Inflammatory macrophage (primary cell): ENCODE results near the gene OR6K2.
"Not testable (repeated sequence)": the region's sequence is repeated elsewhere in the genome, so short reads cannot be mapped to it uniquely, and the experiment has no call there.

Experiments
- DNase-seq, 2 donors: peaks; one replicate each; pipeline ENCODE4 v3.0.0-alpha.2; 2020 to 2022
- total RNA-seq, 18 experiments: gene quantifications; one replicate each; lab custom pipeline; 2026; ENCODE audit warnings: mixed read lengths in 6 of 18, inconsistent platforms in 2 of 18; lab: John Stamatoyannopoulos, UW

The OR6K2 gene, protein sequence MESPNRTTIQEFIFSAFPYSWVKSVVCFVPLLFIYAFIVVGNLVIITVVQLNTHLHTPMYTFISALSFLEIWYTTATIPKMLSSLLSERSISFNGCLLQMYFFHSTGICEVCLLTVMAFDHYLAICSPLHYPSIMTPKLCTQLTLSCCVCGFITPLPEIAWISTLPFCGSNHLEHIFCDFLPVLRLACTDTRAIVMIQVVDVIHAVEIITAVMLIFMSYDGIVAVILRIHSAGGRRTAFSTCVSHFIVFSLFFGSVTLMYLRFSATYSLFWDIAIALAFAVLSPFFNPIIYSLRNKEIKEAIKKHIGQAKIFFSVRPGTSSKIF
- total RNA-seq, result 0 to 0.07 (median 0) reads per million in 18 experiments

DNA sequence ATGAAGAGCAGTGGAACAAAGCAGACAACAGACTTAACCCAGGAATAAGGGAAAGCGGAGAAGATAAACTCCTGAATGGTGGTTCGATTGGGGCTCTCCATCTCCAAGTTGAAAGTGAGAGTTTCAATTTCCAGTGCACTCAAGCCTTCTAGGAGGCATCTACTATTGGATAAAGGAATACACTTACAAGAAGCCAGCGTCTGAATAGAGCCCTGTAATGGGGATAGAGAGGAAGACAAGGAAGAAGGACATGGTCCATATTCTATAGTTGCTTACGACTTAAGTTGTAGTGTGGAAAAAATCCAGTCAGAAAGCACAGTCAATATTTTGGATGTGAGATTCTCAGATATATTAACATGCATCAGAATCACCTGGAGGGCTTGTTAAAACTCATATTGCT, at the start of gene OR6K2:
TSS of gene OR6K2 (minus strand) at position 101 of the 400 bp plus-strand sequence. CDS start at position 101, 0 bp downstream.
- no peak for DNase-seq

DNA sequence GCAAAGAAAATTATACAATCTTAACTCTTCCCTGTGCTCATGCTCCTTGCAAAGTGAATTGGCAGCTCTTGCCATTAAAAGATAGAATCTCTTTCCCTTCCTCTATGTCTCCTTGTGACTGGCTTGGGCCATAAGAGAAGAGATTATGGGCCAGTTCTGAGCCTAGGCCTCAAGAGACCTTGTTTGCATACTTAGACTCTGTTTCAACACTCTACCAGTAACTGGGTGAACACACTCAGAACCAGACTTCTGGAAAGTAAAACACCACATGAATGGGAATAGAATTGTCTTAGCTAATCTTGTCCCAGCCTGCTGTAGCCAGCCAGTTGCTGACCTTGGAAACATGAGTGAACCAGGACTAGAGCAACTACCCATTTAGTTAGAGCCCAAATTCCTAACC, 35.4 kb upstream of the OR6K2 start:
- DNase-seq, result no peak

DNA sequence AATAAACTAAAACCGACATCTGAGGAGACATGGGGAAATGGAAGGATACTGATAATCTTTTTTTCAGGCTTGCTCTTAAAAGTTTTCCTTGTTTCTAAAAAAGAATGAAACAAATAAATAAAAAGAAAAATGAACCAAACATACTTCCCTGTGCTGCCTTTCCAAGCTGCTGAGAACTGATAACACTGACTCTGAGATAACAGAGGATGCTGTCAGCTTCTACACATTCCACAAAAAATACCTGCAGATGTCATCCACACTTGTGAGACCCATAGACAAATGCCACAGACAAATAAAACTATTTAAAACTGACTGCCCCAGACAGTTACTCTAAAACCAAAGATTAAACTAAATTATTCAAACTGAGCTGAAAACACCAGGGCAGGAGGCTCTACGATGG, 32.1 kb upstream of the OR6K2 start:
- DNase-seq, result no peak

DNA sequence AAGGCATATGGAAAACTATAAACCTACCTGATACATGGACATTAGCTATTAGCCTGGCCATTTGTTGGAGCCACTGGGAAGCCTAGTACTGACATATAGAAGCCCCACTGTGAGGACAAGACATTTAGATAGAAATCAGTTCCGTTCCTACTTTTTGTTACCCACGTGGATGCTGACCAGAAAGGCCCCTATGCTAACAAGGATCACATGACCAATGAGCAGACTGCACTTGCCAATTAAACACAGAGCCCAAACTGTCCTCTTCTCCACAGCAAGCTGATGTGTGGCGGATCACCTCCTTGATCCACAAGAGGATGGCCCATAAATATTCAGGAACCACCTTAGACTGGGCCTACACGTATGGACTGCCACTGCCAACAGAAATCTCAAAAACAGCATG, 31.3 kb upstream of the OR6K2 start:
- no peak for DNase-seq

DNA sequence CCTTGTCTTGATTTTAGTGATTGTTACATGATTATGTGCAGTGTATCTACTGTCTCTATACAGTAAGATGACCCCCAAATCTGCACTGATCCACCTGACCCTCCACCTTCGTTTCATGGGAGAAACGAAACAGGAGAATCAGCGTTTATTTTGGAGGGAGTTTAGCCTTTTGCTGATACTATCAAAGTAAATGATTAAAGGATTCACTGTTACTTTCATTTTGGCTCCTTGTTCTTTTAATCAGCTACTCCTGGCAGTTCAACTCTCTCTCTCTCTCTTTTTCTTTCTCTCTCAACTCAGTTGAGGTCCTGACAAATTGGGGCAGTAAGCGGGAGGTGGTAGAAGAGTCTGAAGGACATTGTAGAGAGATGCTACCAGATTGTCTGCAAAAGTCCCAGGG, 30.0 kb upstream of the OR6K2 start:
- DNase-seq, result no peak

DNA sequence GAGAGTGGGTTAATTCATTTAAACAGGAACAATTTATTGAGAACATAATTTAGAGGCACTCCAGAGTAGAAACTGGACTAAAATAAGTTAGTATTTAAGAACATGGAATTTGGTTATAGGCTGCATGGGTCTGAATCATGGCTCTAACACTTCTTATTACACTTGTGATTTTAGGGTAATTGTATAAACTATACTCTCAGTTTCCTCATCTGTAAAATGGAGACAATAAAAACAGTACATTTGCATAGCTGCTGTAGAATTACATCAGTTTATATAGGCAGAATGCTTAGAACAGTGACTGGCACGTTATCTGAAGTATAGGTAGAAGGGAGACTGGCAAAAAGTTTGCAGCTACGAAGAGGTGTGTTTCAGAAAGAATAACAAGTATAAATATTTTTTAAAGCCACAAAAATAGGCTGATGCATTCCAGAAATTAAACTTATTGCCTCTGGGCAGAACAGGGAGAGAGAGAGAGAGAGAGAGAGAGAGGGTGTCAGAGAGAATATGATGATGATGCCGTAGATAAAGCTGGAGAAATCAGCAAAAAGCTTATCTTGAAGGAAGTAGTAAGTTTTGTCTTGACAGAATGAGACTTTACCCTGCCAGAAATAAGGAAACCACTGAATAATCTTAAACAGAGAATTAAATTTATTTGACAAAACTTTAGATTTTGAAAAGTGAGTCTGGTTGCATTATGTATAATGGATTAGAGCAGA, 28.2 kb upstream of the OR6K2 start:
- DNase-seq, result no peak

DNA sequence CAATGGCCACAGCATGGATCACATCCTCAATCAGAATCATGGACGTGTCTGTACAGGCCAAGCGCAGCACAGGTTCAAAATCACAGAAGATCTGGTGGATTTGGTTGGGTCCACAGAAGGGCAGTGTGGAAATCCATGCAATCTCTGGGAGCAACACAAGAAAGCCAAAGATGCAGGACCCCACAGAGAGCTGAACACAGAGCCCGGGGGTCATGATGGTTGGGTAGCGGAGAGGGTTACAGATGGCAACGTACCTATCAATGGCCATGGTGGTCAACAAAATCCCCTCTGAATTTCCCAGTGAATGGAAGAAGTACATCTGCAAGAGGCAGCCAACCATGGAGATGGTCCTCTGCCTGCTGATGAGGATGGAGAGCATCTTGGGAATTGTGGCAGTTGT, 24.0 kb upstream of the OR6K2 start:
- DNase-seq, result no peak

DNA sequence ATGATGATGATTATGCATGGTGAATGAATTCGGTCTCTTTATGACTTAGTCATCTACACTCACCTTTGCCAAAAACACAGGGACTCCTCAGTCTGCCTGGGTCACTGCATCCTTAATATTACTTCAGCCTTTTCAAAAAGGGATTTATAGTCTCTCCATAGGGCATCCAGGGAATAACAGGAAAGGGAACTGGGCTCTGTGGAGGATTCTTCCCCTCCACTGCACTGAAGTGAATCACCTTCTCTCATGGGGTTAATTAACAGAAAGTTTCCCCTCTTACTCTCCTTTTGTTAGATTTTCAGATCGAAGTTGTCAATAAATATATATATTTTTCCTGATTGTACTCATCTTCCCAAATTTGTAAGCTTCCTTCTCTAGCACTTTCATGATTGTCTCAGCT, 20.2 kb upstream of the OR6K2 start, which contains the start of gene OR6K3:
TSS of gene OR6K3 (minus strand) at position 101 of the 400 bp plus-strand sequence. CDS start 2,605 bp downstream, outside the sequence.
- no peak for DNase-seq

DNA sequence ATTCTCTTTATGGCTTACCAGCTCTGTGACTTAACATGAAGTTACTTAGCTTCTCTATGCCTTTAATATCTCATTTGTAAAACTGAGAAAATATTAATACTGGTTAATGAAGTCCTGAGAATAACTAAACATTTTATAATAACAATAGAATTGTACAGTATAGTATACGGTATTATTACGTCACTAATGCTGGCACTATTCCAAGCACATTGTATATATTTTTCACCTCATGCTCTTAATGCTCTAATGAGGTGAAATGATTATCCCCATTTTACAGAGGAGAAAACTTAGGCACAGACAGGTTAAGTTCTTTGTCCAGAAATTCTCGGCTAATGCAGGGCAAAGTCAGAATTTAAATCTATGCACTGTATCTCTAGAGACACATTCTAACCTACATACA, 19.2 kb upstream of the OR6K2 start:
- no peak for DNase-seq

DNA sequence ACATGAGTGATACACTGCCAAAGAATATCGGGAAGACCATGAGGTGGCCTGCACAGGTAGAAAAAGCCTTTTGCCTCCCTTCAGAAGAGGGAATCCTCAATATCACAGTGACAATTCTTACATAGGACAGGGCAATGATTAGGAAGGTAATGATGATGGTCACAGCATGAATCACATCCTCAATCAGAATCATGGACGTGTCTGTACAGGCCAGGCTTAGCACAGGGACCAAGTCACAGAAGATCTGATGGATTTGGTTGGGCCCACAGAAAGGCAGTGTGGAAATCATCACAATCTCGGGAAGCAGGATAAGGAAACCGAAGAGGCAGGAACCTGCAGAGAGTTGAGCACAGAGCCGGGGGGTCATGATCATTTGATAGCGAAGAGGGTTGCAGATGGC, 16.9 kb upstream of the OR6K2 start:
- DNase-seq, result no peak

DNA sequence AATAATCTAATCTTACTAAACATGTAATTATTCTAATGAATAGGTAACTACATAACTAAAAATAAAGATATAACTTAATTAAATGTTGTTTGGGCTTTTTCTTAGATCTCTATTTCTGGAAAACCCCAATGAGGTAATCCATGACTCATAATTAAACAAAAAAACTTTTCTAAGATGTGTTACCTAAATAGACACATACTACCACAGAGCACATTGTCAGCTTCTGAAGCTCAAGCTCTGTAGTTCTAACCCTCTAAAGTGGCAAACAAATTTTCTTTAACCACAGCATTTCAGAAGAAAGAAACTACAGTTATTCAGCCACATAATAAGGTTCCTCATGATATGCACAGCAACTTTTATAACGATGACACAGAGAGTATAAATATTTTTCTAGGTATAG, 15.9 kb upstream of the OR6K2 start:
- no peak for DNase-seq

DNA sequence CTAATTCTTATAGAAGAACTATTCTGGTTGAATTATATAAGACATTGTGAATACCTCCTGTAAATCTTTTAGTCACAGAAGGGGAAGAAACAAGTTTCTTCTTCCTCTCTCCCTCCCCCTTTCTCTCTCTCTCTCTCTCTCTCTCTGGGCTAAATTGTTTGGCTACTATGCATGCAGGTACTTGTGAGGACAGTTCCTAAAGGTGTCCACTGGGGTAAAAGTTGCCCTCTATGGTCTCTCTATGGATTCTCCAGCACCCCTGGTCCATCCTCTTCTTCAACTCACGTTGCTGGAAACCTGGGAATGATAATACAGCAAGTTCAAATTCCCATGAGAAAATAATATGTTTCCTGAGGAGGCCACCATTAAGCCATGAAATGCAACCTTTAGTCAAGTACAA, 14.3 kb upstream of the OR6K2 start:
- no peak for DNase-seq

DNA sequence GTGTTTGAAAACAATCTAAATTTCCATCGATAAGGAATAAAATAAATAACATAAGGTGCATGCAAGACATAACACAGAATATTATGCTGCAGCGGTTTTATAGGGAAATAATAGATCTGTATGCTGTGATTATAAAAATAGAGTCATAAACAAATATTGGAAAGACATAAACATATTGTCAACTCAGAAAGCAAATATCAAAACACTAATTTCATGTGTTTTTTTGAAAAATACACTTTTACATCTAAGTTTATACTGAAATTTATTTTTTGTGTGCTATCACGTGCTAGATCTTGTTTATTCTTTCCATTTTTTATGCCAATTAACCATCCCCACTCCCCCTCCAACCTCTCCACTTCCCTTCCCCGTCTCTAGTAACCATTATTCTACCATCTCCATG, 10.6 kb upstream of the OR6K2 start:
- no peak for DNase-seq

DNA sequence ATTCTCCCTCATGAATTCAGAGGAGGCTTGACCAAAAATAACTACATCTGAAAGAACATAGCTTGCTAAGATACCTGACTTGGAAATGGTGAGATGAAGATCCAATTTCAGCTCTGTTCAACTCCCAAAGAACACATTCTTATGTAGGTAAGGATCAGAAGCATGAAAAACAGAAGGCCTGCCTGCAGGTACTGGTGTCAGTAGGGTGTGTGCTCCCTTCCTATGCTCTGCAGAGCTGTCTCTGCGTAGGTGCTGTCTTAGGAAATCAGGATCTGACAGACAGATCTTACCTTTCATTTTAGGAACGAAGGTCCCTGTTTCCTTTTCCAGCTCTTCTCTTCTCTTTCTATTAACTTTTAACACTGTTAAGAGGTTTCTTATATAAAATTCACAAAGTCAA, 5.6 kb upstream of the OR6K2 start:
- no peak for DNase-seq

DNA sequence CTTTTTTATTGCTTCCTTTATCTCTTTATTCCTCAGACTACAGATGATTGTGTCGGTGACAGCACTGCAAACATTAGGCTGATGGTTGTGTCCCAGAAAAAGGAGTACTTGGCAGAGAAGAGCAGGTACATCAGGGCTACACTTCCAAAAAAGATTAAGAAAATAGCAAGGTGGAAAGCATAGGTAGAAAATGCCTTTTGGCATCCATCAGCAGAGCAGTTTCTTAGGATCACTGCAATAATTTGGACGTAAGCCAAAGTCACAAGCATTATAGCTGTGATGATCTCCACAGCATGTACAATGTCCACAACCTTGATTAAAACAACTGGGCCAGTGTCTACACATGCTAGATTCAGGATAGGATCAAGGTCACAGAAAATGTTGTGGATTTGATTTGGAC, 5.9 kb downstream of the OR6K2 start:
- DNase-seq, result no peak

DNA sequence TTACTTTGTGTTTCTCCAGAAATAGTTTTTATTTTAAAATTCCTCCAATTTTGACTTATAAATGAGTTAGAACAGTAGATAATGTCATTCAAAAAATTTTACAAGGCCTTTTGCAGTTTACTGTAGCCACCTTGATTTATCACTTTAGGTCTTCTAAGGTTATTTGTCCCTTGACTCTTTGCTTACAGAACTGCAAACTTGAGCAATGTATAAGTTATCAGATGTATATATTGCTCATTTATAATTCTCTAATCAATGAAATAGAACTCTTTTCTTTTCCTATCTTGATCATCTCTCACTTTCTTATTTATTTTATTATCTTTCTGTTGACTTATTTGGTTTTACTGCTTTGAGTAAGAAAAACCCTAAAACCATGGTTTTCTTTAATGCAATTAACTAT, 8.1 kb downstream of the OR6K2 start:
- DNase-seq, result no peak

DNA sequence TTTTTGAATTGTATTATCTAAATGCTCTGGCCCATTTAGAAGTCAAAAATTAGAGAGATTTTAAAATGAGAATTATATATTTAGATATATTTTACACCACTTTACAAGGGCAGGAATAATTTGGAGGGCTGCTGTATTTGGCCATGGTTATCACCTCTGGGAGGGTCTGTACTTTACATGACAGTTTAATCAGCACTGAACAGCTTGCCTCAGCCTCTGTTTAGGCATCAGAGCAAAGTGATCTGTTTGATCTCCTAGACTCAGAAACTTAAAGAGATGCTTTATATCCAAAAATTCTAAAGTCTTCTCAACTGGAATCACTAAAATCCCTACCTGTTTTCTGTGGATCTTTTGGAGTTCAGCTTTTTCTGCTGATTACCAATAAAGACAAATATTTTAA, 8.5 kb downstream of the OR6K2 start:
- DNase-seq, result no peak

DNA sequence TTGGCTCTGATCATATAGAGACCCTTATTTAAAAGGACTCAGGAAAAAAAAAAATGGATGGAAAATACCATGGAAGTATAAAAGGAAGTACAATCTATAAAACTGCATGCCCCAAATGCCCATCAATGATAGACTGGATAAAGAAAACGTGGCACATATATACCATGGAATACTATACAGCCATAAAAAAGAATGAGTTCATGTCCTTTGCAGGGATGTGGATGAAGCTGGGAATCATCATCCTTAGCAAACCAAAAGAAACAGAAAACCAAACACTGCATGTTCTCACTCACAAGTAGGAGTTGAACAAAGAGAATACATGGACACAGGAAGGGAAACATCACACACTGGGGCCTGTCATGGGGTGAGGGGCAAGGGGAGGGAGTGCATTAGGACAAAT, 9.3 kb downstream of the OR6K2 start:
- not testable (repeated sequence) for DNase-seq

DNA sequence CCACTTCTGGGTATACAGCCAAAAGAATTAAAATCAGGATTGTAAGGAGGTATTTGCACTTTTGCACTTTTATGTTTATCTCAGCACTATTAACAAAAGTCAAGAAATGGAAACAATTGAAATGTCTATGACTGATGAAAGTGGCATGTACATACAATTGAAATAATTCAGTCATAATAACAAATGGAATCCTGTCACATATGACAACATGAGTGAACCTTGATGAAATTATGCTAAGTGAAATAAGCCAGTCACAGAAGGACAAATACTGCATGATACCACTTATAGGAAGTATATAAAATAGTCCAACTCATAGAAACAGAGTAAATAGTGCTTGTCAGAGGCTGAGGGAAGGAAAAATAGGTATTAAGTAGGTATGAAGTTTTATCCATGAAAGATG, 10.6 kb downstream of the OR6K2 start:
- DNase-seq, result no peak

DNA sequence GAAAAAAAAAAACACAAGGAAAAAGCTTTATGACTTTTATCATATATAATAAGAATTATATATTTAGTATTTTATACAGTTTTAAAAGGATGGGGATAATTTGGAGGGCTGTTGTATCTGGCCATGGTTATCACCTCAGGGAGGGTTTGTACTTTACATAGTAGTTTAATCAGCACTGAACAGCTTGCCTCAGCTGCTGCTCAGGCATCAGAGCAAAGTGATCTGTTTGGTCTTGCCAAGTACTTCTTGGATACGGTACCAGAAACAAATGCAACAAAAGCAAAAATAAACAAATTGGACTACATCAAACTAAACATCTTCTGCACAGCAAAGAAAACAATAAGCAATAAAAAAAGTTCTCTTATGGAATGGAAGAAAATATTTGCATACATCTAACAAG, 11.3 kb downstream of the OR6K2 start:
- no peak for DNase-seq

DNA sequence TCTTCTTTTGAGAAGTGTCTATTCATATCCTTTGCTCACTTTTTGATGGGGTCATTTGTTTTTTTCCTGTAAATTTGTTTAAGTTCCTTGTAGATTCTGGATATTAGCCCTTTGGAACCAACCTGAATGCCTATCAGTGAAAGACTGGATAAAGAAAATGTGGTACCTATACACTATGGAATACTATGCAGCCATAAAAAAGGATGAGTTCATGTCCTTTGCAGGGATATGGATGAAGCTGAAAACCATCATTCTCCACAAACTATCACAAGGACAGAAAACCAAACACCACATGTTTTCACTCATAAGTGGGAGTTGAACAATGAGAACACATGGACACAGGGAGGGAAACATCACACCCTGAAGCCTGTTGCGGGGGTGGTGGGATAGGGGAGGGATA, 12.1 kb downstream of the OR6K2 start:
- DNase-seq, result not testable (repeated sequence)

DNA sequence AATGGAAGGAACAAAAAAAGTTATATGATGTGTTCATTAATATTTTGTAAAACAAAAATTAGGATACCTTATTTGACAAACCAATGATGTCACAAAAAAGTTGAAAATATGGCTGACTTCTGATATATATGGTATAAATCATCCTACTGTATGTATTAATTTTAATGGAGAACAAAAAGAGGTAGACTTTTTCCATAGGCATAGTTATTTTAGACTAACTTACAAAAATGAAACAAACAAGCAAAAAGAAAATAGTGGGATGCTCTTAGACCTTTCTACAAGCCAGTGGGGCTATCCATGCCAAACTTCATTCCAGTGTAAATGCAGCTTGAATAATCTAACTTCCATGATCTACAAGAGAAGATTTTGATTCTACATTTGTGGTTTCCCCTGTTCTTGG, 13.4 kb downstream of the OR6K2 start:
- no peak for DNase-seq

DNA sequence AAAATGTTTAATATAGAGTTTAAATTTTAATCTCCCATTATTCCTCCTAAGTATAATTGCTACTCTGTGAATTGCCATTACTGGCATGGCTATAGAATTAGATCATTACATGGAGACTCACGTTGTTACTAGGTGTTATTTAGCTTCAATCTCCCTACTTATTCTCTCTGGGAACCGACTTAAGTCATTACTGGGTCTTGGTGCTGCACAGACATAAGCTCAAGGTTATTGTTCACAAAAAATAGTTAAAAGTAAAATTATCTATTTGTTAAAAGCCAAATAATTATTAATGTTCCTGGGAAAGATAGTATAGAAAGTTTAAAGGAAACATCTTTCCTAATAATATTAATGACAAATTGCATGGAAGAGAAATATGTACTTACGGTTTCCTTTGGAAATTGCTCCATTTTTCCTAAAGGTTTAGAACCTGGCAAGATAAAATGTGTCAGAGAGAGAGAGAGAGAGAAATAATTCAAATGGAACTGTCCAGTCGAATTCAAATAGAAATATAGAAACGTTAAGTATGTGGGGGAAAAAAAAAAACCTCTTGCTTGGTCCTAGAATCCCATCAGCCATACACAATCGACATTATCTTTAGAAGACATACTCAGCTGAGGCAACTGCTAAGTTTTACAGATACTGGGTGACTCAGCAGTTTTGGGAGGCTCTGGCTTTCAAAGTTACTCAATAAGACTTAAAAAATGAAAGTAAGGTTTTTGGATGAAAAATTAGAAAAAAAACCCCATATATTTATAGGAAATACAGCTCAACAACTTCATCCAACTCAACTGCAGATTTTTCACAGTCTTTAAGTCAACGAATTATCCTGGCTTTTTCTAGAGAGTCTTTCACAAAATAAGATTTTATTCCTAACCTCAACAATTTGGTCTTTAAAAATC, 14.1 kb downstream of the OR6K2 start, which contains the start of gene SPTA1:
TSS of gene SPTA1 (minus strand) at position 605 of the 899 bp plus-strand sequence. CDS start at position 407, 198 bp downstream.
- DNase-seq, result peak; percentile 44 to 46
